SK-N-SH treated with all-trans-retinoic acid at 6 μM for 48 hours (cell line): ENCODE measurements around the gene ALDH6A1.

ENCODE experiments used
- ATAC-seq: fragments of 200-7000 bp; cut with Tn5 transposase; 3 replicates; pipeline ENCODE4 v1.9.1; 2020; ENCODE audit warnings: mild to moderate bottlenecking, moderate library complexity
- ARNTL ChIP-seq: fragments of 450-650 bp; formaldehyde crosslinking; IDR thresholded peaks from 2 replicates; pipeline ENCODE4 v1.5.0; 2020; ENCODE audit warnings: low read depth, mild to moderate bottlenecking, moderate library complexity, borderline replicate concordance
- BACH2 ChIP-seq: fragments of 250-450 bp; sonication (Bioruptor Pico); IDR thresholded peaks from 2 replicates; pipeline ENCODE4 v1.9.0; 2021; ENCODE audit warnings: mild to moderate bottlenecking, borderline replicate concordance
- CSDC2 ChIP-seq: fragments of 250-450 bp; sonication (Bioruptor Pico); IDR thresholded peaks from 2 replicates; pipeline ENCODE4 v1.5.0; 2020; ENCODE audit warnings: mild to moderate bottlenecking, moderate library complexity
- ESRRG ChIP-seq: fragments of 250-450 bp; sonication (Bioruptor Pico); IDR thresholded peaks from 2 replicates; pipeline ENCODE4 v1.6.1; 2021; ENCODE audit warnings: mild to moderate bottlenecking
- GLIS3 ChIP-seq: fragments of 250-450 bp; sonication (Bioruptor Pico); IDR thresholded peaks from 2 replicates; pipeline ENCODE4 v1.5.0; 2020; ENCODE audit warnings: mild to moderate bottlenecking, moderate library complexity
- ISL1 ChIP-seq: fragments of 250-450 bp; sonication (Bioruptor Pico); IDR thresholded peaks from 2 replicates; pipeline ENCODE4 v2.1.2; 2022; ENCODE audit warnings: mild to moderate bottlenecking, moderate library complexity
- OSR1 ChIP-seq: fragments of 250-450 bp; sonication (Bioruptor Pico); IDR thresholded peaks from 2 replicates; pipeline ENCODE4 v1.8.0; 2022; ENCODE audit warnings: moderate library complexity, mild to moderate bottlenecking, inconsistent platforms
- RARB ChIP-seq: fragments of 250-450 bp; sonication (Bioruptor Pico); IDR thresholded peaks from 2 replicates; pipeline ENCODE4 v1.8.0; 2021; ENCODE audit warnings: mild to moderate bottlenecking, moderate library complexity
- SNAI2 ChIP-seq: fragments of 250-450 bp; sonication (Bioruptor Pico); IDR thresholded peaks from 2 replicates; pipeline ENCODE4 v1.5.0; 2020; ENCODE audit warnings: mild to moderate bottlenecking, moderate library complexity
- TCF4 ChIP-seq: fragments of 250-450 bp; sonication (Bioruptor Pico); IDR thresholded peaks from 2 replicates; pipeline ENCODE4 v1.8.0; 2021; ENCODE audit warnings: mild to moderate bottlenecking, moderate library complexity, borderline replicate concordance
- TOX ChIP-seq: fragments of 250-450 bp; sonication (Bioruptor Pico); IDR thresholded peaks from 2 replicates; pipeline ENCODE4 v1.8.0; 2021; ENCODE audit warnings: mild to moderate bottlenecking, moderate library complexity, borderline replicate concordance
- ZC3H10 ChIP-seq: fragments of 250-450 bp; sonication (Bioruptor Pico); IDR thresholded peaks from 2 replicates; pipeline ENCODE4 v1.5.1; 2021; ENCODE audit warnings: mild to moderate bottlenecking, moderate library complexity
- ZFP3 ChIP-seq: fragments of 250-450 bp; sonication (Bioruptor Pico); IDR thresholded peaks from 2 replicates; pipeline ENCODE4 v1.5.0; 2020; ENCODE audit warnings: mild to moderate bottlenecking, moderate library complexity
- ZFP30 ChIP-seq: fragments of 450-650 bp; formaldehyde crosslinking; IDR thresholded peaks from 2 replicates; pipeline ENCODE4 v1.5.0; 2022; ENCODE audit warnings: mild to moderate bottlenecking, moderate library complexity
- ZNF565 ChIP-seq: fragments of 450-650 bp; formaldehyde crosslinking; conservative IDR thresholded peaks from 2 replicates; pipeline ENCODE4 v1.5.0; 2020; ENCODE audit warnings: low read depth, mild to moderate bottlenecking, moderate library complexity
- ZNF8 ChIP-seq: fragments of 450-650 bp; formaldehyde crosslinking; IDR thresholded peaks from 2 replicates; pipeline ENCODE4 v1.5.0; 2020; ENCODE audit warnings: mild to moderate bottlenecking, moderate library complexity
- TF ChIP-seq, protein P1 (sequence below): fragments of 250-450 bp; sonication (Bioruptor Pico); IDR thresholded peaks from 2 replicates; pipeline ENCODE4 v1.8.0; 2020; ENCODE audit warnings: mild to moderate bottlenecking, moderate library complexity, borderline replicate concordance
- TF ChIP-seq, protein P2 (sequence below): fragments of 250-450 bp; sonication (Bioruptor Pico); IDR thresholded peaks from 2 replicates; pipeline ENCODE4 v1.5.1; 2021; ENCODE audit warnings: mild to moderate bottlenecking, moderate library complexity
- TF ChIP-seq, protein P3 (sequence below): fragments of 250-450 bp; sonication (Bioruptor Pico); IDR thresholded peaks from 2 replicates; pipeline ENCODE4 v1.5.1; 2020; ENCODE audit warnings: low read depth, mild to moderate bottlenecking, moderate library complexity
- TF ChIP-seq, protein P4 (sequence below): fragments of 250-450 bp; sonication (Bioruptor Pico); IDR thresholded peaks from 2 replicates; pipeline ENCODE4 v1.5.0; 2020; ENCODE audit warnings: mild to moderate bottlenecking, moderate library complexity
- TF ChIP-seq, protein P5 (sequence below): fragments of 250-450 bp; sonication (Bioruptor Pico); IDR thresholded peaks from 2 replicates; pipeline ENCODE4 v1.8.0; 2021; ENCODE audit warnings: low read depth, mild to moderate bottlenecking, moderate library complexity, borderline replicate concordance

ALDH6A1 gene

DNA sequence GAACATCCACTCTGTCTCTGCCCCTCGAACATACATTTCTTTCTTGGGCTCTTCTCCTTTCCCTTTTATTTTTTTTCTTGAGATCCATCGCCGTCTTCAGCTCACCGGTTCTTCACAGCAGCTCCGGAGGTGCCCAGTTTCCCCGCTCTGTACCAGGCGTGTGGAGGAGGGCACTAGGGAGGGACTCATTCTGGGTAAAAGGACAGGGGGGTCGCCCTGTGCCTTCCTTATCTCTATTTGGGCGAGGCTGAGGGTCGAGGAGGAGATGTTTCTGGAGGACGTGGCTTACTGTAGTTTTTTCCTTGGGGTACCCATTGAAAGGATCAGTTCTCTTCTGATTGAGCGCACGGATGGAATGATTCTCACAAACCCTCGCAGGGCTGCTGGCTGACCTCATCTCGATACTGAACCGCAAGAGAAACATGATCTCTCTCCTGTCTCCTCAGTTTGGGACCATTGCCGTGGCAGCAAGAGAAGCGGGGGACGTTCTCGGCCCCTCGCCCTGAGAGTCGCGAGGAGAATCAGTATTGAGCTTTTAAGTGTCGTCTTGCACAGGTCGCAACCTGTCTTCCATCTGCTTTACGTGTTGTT lies 889 bp upstream of the ALDH6A1 start:
- TF ChIP-seq BACH2, result no peak
- no peak for TF ChIP-seq OSR1 (CRISPR knock-in tag)
- TF ChIP-seq, protein P1, sequence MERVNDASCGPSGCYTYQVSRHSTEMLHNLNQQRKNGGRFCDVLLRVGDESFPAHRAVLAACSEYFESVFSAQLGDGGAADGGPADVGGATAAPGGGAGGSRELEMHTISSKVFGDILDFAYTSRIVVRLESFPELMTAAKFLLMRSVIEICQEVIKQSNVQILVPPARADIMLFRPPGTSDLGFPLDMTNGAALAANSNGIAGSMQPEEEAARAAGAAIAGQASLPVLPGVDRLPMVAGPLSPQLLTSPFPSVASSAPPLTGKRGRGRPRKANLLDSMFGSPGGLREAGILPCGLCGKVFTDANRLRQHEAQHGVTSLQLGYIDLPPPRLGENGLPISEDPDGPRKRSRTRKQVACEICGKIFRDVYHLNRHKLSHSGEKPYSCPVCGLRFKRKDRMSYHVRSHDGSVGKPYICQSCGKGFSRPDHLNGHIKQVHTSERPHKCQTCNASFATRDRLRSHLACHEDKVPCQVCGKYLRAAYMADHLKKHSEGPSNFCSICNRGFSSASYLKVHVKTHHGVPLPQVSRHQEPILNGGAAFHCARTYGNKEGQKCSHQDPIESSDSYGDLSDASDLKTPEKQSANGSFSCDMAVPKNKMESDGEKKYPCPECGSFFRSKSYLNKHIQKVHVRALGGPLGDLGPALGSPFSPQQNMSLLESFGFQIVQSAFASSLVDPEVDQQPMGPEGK (CRISPR knock-in tag), result no peak
- TF ChIP-seq ZNF565 (CRISPR knock-in tag), result no peak
- TF ChIP-seq, protein P2, sequence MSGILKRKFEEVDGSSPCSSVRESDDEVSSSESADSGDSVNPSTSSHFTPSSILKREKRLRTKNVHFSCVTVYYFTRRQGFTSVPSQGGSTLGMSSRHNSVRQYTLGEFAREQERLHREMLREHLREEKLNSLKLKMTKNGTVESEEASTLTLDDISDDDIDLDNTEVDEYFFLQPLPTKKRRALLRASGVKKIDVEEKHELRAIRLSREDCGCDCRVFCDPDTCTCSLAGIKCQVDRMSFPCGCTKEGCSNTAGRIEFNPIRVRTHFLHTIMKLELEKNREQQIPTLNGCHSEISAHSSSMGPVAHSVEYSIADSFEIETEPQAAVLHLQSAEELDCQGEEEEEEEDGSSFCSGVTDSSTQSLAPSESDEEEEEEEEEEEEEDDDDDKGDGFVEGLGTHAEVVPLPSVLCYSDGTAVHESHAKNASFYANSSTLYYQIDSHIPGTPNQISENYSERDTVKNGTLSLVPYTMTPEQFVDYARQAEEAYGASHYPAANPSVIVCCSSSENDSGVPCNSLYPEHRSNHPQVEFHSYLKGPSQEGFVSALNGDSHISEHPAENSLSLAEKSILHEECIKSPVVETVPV, result no peak
- TF ChIP-seq ZC3H10 (CRISPR knock-in tag), result no peak
- TF ChIP-seq, protein P3, sequence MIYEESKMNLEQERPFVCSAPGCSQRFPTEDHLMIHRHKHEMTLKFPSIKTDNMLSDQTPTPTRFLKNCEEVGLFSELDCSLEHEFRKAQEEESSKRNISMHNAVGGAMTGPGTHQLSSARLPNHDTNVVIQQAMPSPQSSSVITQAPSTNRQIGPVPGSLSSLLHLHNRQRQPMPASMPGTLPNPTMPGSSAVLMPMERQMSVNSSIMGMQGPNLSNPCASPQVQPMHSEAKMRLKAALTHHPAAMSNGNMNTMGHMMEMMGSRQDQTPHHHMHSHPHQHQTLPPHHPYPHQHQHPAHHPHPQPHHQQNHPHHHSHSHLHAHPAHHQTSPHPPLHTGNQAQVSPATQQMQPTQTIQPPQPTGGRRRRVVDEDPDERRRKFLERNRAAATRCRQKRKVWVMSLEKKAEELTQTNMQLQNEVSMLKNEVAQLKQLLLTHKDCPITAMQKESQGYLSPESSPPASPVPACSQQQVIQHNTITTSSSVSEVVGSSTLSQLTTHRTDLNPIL (CRISPR knock-in tag), result no peak
- no peak for TF ChIP-seq ESRRG (CRISPR knock-in tag)
- ATAC-seq, result peak; percentile 37

DNA sequence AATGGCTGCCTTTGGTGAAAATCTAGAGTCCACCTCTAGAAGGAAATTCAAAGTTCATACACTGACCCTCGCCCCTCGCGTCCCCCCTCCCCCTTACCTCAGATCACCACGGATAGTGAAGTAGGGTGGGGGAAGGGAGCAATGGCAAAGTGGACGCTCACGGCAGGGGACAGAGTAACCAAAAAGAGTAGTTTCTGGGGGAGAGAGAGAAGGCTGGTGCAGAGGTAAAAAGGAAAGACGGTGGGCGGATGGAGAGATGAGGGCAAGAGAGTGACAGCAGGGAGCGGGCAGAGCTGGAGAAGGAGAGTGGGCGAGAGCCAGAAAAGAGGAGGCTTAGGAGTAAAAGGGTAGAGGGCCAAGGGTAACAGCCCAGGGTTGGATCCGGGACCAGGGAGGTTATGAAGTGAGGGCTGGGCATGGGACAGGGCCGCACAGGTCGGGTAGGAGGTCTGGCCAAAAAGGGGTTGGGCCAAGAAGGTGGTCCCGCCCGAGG lies 423 bp downstream of the ALDH6A1 start:
- TF ChIP-seq ZFP3 (CRISPR knock-in tag), result peak; percentile 99
- TF ChIP-seq OSR1 (CRISPR knock-in tag), result no peak
- no peak for TF ChIP-seq ZFP30 (CRISPR knock-in tag)
- peak; percentile 49 for ATAC-seq

DNA sequence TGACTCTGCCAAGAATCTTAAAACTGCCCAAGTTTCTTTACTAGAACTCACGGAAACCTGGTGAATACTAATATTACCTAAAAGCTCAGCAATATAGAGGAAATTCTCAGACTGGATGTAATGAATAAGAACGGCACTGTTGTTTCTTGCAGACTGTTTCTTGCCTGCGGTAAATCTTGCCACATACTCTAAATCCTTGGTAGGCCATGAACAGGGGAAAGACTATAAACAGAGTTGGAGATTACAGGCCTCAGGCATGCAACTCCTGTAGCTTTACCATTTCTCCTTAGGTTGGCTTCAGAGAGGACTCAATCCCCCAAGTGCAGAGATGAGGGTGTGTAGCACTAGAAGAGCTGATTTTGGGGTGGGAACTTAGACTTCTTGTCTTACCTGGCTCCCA lies 1.1 kb downstream of the ALDH6A1 start:
- no peak for ATAC-seq
- TF ChIP-seq ZC3H10 (CRISPR knock-in tag), result no peak
- TF ChIP-seq, protein P4, sequence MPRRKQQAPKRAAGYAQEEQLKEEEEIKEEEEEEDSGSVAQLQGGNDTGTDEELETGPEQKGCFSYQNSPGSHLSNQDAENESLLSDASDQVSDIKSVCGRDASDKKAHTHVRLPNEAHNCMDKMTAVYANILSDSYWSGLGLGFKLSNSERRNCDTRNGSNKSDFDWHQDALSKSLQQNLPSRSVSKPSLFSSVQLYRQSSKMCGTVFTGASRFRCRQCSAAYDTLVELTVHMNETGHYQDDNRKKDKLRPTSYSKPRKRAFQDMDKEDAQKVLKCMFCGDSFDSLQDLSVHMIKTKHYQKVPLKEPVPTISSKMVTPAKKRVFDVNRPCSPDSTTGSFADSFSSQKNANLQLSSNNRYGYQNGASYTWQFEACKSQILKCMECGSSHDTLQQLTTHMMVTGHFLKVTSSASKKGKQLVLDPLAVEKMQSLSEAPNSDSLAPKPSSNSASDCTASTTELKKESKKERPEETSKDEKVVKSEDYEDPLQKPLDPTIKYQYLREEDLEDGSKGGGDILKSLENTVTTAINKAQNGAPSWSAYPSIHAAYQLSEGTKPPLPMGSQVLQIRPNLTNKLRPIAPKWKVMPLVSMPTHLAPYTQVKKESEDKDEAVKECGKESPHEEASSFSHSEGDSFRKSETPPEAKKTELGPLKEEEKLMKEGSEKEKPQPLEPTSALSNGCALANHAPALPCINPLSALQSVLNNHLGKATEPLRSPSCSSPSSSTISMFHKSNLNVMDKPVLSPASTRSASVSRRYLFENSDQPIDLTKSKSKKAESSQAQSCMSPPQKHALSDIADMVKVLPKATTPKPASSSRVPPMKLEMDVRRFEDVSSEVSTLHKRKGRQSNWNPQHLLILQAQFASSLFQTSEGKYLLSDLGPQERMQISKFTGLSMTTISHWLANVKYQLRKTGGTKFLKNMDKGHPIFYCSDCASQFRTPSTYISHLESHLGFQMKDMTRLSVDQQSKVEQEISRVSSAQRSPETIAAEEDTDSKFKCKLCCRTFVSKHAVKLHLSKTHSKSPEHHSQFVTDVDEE (CRISPR knock-in tag), result no peak
- TF ChIP-seq TOX (CRISPR knock-in tag), result no peak
- TF ChIP-seq, protein P5, sequence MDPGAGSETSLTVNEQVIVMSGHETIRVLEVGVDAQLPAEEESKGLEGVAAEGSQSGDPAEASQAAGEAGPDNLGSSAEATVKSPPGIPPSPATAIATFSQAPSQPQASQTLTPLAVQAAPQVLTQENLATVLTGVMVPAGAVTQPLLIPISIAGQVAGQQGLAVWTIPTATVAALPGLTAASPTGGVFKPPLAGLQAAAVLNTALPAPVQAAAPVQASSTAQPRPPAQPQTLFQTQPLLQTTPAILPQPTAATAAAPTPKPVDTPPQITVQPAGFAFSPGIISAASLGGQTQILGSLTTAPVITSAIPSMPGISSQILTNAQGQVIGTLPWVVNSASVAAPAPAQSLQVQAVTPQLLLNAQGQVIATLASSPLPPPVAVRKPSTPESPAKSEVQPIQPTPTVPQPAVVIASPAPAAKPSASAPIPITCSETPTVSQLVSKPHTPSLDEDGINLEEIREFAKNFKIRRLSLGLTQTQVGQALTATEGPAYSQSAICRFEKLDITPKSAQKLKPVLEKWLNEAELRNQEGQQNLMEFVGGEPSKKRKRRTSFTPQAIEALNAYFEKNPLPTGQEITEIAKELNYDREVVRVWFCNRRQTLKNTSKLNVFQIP, result no peak
- no peak for TF ChIP-seq GLIS3 (CRISPR knock-in tag)
- TF ChIP-seq ESRRG (CRISPR knock-in tag), result no peak
- TF ChIP-seq CSDC2 (CRISPR knock-in tag), result no peak
- TF ChIP-seq ZNF8 (CRISPR knock-in tag), result no peak
- TF ChIP-seq, protein P3 (CRISPR knock-in tag), result no peak
- TF ChIP-seq ZFP3 (CRISPR knock-in tag), result no peak
- no peak for TF ChIP-seq RARB (CRISPR knock-in tag)
- no peak for TF ChIP-seq ISL1 (CRISPR knock-in tag)
- TF ChIP-seq, protein P1 (CRISPR knock-in tag), result no peak
- no peak for TF ChIP-seq TCF4 (CRISPR knock-in tag)
- TF ChIP-seq SNAI2 (CRISPR knock-in tag), result no peak
- no peak for TF ChIP-seq ARNTL (CRISPR knock-in tag)
- TF ChIP-seq, protein P2, result no peak
